Mammary epithelial cell (primary cell): ENCODE measurements around the gene SEMA6B.

Experiments
- EZH2 ChIP-seq: IDR thresholded peaks from 2 replicates; pipeline ENCODE4 v1.6.1; 2012; ENCODE audit warnings: low read length, inconsistent platforms, borderline replicate concordance
- TF ChIP-seq, protein P1 (sequence below), 2 donors: IDR thresholded peaks in 1 of 2; conservative IDR thresholded peaks in 1 of 2; 2 replicates each; pipeline ENCODE4 v1.5.1; 2011 to 2012; ENCODE audit warnings: inconsistent platforms in 2 of 2, low read length in 2 of 2, mild to moderate bottlenecking in 2 of 2, control low read depth in 1 of 2, low read depth in 1 of 2; ENCODE audit not compliant: insufficient read depth in 1 of 2; ENCODE audit errors: extremely low read depth in 1 of 2

DNA sequence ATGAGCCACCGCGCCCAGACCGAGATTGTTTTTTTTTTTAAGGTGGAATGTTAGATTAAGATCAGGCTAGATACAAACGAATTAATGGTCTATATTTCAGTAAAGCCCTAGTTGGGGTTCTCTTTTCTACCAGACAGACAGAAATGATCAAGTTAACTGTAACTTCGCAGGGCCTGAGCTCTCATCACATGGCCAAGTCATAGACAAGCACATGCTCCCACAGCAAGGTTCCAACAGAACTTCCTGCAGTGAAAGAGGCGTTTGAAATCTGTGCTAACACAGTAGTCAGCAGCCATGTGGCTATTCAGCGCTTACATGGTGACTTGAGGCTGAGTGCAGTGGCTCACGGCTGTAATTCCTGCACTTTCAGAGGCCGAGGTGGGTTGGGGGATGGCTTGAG lies 34.7 kb upstream of the SEMA6B start:
- TF ChIP-seq, protein P1, sequence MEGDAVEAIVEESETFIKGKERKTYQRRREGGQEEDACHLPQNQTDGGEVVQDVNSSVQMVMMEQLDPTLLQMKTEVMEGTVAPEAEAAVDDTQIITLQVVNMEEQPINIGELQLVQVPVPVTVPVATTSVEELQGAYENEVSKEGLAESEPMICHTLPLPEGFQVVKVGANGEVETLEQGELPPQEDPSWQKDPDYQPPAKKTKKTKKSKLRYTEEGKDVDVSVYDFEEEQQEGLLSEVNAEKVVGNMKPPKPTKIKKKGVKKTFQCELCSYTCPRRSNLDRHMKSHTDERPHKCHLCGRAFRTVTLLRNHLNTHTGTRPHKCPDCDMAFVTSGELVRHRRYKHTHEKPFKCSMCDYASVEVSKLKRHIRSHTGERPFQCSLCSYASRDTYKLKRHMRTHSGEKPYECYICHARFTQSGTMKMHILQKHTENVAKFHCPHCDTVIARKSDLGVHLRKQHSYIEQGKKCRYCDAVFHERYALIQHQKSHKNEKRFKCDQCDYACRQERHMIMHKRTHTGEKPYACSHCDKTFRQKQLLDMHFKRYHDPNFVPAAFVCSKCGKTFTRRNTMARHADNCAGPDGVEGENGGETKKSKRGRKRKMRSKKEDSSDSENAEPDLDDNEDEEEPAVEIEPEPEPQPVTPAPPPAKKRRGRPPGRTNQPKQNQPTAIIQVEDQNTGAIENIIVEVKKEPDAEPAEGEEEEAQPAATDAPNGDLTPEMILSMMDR (conservative IDR thresholded peaks at IDR 0.05 in 1 of 2, IDR thresholded peaks at IDR 0.05 in 1 of 2; ENCODE audit: extremely low read depth in 1 of 2, insufficient read depth in 1 of 2, low read depth in 1 of 2, low read length in 2 of 2): no peak
- TF ChIP-seq EZH2: no peak
